ENCODE measurements around the gene MTMR10. TPM values are rescaled to one million over a fixed set of nuclear protein-coding genes. Genes with fewer than 3 reads are reported as not detected.

MTMR10 gene, protein sequence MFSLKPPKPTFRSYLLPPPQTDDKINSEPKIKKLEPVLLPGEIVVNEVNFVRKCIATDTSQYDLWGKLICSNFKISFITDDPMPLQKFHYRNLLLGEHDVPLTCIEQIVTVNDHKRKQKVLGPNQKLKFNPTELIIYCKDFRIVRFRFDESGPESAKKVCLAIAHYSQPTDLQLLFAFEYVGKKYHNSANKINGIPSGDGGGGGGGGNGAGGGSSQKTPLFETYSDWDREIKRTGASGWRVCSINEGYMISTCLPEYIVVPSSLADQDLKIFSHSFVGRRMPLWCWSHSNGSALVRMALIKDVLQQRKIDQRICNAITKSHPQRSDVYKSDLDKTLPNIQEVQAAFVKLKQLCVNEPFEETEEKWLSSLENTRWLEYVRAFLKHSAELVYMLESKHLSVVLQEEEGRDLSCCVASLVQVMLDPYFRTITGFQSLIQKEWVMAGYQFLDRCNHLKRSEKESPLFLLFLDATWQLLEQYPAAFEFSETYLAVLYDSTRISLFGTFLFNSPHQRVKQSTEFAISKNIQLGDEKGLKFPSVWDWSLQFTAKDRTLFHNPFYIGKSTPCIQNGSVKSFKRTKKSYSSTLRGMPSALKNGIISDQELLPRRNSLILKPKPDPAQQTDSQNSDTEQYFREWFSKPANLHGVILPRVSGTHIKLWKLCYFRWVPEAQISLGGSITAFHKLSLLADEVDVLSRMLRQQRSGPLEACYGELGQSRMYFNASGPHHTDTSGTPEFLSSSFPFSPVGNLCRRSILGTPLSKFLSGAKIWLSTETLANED
- total RNA-seq = 10 to 100 TPM; 24.3 to 31.0 (median 27.9) TPM
- polyA plus RNA-seq = 10 to 100 TPM; 11.4 to 12.7 (median 11.7) TPM

DNA sequence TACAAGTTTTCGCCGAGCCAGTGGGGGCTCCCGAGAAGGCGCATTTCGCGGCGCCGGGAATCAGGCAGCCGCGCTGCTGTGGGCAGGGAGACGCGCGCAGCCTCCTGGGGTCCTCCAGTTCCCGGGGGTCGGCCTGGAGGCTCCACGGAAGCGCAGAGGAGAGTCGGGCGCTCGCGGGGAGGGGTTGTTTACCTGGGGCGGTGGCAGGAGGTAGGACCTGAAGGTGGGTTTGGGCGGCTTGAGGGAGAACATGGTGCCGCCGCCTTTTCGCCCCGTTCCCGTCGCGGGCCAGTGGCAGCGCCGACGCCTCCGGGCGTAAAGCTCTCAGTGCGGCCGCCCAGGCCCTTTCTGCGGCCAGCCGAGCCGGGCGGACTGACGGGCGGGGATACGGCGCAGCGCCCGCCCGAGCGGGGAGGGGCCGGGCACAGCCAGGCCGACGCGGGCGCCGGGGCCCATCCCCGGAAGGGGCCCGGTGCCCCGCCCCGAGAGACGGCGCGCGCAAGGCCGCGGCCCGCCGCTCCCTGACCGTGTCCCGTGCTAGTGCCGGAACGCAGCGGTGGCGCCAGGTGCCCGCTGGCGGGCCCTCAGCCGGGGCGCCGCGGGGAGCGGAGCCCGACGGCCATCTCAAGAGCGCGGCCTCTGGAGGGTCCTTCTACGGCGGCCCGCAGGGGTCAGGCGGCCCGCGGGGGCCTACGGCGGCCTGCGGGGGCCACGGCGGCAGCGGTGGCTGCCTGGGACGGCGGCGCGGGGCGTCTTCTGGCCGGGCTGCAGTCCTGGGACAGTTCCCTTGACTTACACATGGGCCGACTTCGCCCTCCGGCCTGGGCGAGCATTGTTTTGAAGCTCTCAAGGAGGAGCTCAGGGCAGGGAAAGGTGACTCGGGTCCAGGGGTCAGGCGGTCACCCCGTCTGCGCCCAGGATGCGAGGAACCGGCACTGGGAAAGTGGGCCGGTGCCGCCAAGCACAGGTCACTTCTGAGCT lies at the start of gene MTMR10:
Gene MTMR10, minus strand, starts transcription at position 374 of the 981 bp plus-strand sequence. Its CDS starts 122 bp downstream, at position 252.
- Histone ChIP-seq H3K9me3 (no peaks in the 10 kb centered on the region), H3K4me3 (peak within 1 kb of the TSS; percentile 78 to 97 (median 93)), H3K27me3 (no peaks in the 10 kb centered on the region), H3K4me1 (peaks cover 0 to 39% (median 30%) of the 10 kb centered on the region in 4 donors), H3K27ac (peak within 1 kb of the TSS; percentile 92 to 96 (median 94)), H3K36me3 (peaks cover 0 to 10% (median 0%) of the 10 kb centered on the region in 4 donors)
- 1% methylated on average over 114 of the region's 114 CpGs for WGBS, 2 donors
- TF ChIP-seq, protein P1, sequence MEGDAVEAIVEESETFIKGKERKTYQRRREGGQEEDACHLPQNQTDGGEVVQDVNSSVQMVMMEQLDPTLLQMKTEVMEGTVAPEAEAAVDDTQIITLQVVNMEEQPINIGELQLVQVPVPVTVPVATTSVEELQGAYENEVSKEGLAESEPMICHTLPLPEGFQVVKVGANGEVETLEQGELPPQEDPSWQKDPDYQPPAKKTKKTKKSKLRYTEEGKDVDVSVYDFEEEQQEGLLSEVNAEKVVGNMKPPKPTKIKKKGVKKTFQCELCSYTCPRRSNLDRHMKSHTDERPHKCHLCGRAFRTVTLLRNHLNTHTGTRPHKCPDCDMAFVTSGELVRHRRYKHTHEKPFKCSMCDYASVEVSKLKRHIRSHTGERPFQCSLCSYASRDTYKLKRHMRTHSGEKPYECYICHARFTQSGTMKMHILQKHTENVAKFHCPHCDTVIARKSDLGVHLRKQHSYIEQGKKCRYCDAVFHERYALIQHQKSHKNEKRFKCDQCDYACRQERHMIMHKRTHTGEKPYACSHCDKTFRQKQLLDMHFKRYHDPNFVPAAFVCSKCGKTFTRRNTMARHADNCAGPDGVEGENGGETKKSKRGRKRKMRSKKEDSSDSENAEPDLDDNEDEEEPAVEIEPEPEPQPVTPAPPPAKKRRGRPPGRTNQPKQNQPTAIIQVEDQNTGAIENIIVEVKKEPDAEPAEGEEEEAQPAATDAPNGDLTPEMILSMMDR (IDR thresholded peaks at IDR 0.05) = no peak
- TF ChIP-seq POLR2A (IDR thresholded peaks at IDR 0.05) (peak; percentile 17 to 60), POLR2AphosphoS5 (IDR thresholded peaks at IDR 0.05) (peak; percentile 20 to 81 (median 63)), EP300 (IDR thresholded peaks at IDR 0.05) (no peak)
- intact Hi-C loops (cut with DNase I) = loop anchor here (2.0 to 5.0 kb wide), 6 partner anchors 76 to 496 kb away; partner anchors contain the start of genes FAN1 and KLF13
- DNase-seq = peak; percentile 79

DNA sequence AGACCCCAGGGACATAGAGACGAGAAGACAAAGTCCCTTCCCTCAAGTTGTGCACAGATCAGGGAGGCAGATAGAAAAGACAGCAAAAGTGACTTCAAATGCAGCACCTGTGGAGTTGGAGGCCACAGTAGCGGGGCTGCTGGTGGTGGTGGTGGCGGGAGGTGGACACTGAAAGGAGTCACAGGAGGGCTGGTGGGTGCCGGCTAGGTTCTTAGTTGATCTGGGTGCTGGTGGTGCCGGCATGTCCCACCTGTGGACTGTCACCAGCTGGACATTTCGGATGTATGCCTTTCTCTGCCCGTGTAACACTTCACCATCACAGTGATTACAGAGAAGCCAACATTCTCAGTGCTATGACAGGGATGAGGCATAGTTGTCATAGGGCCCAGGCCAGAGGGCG lies 49.2 kb upstream of the MTMR10 start:
- H3K4me1 ChIP-seq = no peaks in the 10 kb centered on the region
- H3K27me3 ChIP-seq = no peaks in the 10 kb centered on the region
- H3K9me3 ChIP-seq = no peaks in the 10 kb centered on the region
- H3K4me3 ChIP-seq = no peak overlapping the region
- no peaks in the 10 kb centered on the region for H3K36me3 ChIP-seq
- H3K27ac ChIP-seq = no peak overlapping the region
- intact Hi-C loops (cut with DNase I) = no loop called here
- WGBS, 2 donors = 94% methylated on average over 8 of the region's 8 CpGs
- TF ChIP-seq, protein P1 (IDR thresholded peaks at IDR 0.05) = no peak
- TF ChIP-seq EP300 (IDR thresholded peaks at IDR 0.05) = no peak
- TF ChIP-seq POLR2A (IDR thresholded peaks at IDR 0.05) = no peak
- TF ChIP-seq POLR2AphosphoS5 (IDR thresholded peaks at IDR 0.05) = no peak
- DNase-seq = no peak

DNA sequence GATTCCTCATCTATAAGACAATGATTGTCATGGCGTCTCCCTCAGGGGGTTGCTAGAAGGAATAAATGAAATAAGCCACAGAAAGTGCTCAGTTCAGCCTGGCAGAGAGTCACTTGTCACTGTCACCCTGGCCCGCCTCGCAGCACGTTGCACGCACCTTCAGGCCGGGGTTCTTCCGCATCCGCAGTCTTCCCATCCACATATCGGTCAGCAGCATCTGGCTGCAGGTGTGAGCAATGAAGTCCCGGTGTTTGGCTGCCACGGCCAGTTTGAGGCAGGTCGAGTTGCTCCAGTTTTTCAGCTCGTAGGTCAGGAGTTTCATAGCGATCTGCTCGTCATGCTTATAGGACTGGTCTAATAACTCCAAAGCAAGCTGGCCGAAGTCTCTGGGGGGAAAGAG lies 48.5 kb upstream of the MTMR10 start:
- DNase-seq = no peak
- TF ChIP-seq, protein P1 (IDR thresholded peaks at IDR 0.05) = no peak
- no peak for TF ChIP-seq POLR2AphosphoS5 (IDR thresholded peaks at IDR 0.05)
- TF ChIP-seq POLR2A (IDR thresholded peaks at IDR 0.05) = no peak
- TF ChIP-seq EP300 (IDR thresholded peaks at IDR 0.05) = no peak
- intact Hi-C loops (cut with DNase I) = no loop called here
- 94 to 95% methylated on average over 16 of the region's 16 CpGs for WGBS, 2 donors
- Histone ChIP-seq H3K27me3 (no peaks in the 10 kb centered on the region), H3K9me3 (no peaks in the 10 kb centered on the region), H3K4me3 (no peak overlapping the region), H3K4me1 (no peaks in the 10 kb centered on the region), H3K36me3 (no peaks in the 10 kb centered on the region), H3K27ac (no peak overlapping the region)

Data from sigmoid colon (tissue), 7 donors.